Activated gamma-delta T cell (primary cell): ENCODE results near the gene IFI27.

ENCODE experiments used
- DNase-seq: peaks from one replicate; lab custom pipeline; 2025; lab: John Stamatoyannopoulos, UW

IFI27 gene

GRCh38 chr14:94102768-94103482, 7.6 kb upstream of the IFI27 start:
- no peak for DNase-seq

- DNase-seq: no peak
Observed at GRCh38 chr14:94103554-94104150, 6.9 kb upstream of the IFI27 start.

- DNase-seq: no peak
Observed at GRCh38 chr14:94104731-94105130, 5.8 kb upstream of the IFI27 start.

- no peak for DNase-seq
Observed at GRCh38 chr14:94109915-94110250, 653 bp upstream of the IFI27 start.

DNA sequence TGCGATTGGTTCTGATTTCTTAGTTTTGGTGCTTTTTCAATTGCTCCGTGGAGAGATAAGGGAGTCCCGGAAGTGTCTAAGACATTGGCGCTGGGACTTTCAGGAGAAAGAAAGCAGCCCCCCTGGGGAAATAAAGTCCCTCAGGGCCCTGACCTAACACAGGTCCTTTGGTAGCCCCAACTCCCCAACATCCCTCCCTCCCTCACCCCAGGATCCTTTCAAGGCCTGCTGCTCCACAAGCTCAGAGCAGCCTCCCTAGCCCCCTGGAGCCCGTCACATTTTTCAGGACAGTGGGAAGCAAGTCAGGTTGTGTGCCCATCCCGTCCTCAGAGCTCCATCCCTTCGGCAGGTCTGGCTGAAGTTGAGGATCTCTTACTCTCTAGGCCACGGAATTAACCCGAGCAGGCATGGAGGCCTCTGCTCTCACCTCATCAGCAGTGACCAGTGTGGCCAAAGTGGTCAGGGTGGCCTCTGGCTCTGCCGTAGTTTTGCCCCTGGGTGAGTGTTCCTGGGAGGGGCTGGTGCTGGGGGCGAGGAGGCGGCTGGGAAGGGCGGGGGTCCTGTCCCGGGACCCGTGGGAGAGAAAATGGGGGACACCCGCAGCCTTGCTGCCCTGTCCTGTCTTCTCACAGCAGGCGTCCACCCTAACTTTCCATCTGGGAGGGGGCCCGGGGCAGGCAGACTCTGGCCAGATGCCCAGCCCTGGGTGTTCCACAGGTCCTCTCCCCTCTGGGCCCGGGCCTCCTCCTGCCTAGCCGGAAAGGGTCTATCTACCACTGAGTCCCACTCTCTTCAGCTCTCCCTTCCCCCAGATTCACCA, 950 bp downstream of the IFI27 start:
- DNase-seq: no peak

- DNase-seq: no peak
Observed at GRCh38 chr14:94112513-94113063, 2.1 kb downstream of the IFI27 start.

DNA sequence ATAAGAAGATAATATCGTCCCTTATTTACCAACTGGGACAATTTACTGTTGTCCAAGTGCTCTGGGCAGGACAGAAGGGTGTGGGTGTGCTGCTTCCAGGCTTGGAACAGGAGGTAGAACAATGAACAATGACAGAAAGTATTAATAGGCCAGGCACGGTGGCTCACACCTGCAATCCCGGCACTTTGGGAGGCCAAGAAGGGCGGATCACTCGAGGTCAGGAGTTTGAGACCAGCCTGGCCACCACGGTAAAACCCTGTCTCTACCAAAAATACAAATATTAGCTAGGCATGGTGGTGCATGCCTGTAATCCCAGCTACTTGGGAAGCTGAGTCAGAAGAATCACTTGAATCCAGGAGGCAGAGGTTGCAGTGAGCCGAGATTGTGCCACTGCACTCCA, 2.5 kb downstream of the IFI27 start:
- DNase-seq: no peak

DNA sequence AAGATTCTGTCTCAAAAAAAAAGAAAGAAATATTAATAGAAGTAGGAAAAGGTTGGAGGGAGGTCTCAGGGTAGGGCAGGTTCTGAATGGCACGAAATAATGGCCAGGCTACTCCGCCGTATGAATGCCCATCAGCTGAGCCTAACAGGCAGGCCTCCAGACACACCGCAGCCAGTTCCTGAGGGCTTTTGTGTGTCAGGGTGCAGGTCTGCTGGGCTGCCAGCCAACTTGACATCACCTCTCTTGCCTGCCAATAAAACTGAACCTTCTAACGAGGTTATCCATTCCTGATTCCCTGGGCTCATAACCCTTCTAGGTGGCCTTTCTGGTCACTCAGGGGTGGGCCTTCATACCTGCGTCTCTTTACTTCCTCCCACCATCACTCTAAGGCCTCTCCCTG, 3.0 kb downstream of the IFI27 start:
- no peak for DNase-seq

- DNase-seq: no peak
Observed at GRCh38 chr14:94113908-94114588, 3.5 kb downstream of the IFI27 start.

DNA sequence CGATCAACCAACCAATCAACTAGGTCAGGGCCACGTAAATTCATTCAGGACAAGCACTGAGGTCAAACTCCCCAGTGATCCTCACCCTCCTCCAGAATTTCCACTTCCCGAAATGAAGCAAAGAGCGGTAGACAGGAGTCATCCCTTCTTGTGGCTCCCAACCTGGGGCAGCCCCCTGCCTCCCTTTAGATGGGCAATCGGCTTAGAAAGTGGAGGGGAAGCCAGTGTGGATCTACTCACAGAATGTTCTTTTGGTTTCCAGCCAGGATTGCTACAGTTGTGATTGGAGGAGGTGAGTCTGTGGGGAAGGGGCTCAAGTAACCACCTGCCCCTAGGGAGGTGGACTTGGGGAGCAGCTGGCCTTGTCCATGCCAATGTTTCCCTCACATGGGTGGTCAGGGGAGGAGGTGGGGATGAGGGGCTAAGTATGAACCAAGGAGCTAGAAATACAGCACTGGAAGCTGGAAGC, 4.1 kb downstream of the IFI27 start:
- no peak for DNase-seq

- DNase-seq: no peak
Observed at GRCh38 chr14:94115058-94115591, 4.6 kb downstream of the IFI27 start.

DNA sequence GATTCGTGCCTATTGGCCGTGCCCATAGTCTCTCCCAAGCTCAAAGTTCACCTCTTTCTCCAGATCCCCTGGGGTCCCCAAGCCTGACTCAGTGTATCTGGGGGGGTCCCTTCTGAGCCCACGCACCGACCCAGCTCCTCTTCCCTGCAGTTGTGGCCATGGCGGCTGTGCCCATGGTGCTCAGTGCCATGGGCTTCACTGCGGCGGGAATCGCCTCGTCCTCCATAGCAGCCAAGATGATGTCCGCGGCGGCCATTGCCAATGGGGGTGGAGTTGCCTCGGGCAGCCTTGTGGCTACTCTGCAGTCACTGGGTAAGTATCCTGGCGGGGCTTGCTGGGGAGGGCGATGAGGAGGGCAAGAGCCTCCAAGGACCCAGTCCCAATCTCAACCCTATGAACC, 5.1 kb downstream of the IFI27 start:
- no peak for DNase-seq

GRCh38 chr14:94116701-94117100, 6.2 kb downstream of the IFI27 start:
- DNase-seq: no peak

DNA sequence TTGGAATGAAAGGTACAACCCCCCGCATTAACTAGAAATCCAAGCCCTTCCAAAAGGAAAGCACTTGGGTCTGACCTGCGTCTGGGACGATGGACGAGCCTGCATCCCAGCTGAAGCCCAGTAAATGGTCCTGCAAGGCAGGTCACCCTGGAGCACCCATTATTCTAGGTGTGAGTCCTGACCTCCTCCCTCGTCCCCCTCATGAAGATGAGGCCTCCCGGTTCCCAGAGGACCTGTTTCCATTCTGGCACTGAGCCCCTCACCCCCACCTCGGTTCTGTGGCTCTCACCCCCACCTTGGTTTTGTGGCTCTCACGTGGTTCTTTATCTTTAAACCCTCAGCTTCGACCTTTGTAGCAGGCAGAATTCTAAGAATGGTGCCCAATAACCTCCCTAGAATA, 7.3 kb downstream of the IFI27 start:
- no peak for DNase-seq

- DNase-seq: no peak
Observed at GRCh38 chr14:94119071-94119470, 8.5 kb downstream of the IFI27 start.

DNA sequence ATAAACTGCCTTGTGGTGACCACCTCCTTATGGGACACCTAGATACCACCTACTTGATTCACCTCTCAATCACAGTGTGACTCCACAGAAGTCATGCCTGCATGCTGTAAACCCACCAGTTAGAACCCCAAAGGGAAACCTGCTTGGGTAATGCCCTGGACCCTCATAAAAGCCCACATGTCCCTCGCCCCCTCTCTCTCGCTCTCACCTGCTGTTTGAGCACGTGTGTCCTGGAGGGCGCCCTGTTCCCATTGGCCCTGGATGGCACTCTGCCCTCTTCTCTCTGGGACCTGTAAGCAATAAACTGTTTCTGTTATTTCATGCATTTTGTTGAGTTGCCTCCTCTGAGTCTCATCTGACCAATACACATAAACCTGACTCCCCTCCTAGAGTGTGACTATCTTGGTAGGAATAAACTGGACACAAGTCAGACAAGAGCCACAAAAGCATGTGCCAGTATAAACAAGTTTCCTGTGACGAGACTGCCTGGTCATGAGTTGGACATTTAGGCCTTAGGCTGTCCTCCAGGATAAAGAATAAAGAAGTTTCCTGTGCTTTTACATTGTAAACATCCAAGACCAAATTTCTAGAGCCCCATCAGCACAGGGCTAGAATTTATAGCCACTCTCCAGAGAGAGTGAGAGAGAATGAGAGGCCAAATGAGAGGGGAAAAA, 10.3 kb downstream of the IFI27 start:
- no peak for DNase-seq

GRCh38 chr14:94121485-94121884, 10.9 kb downstream of the IFI27 start:
- no peak for DNase-seq

GRCh38 chr14:94122438-94122837, 11.9 kb downstream of the IFI27 start:
- no peak for DNase-seq

GRCh38 chr14:94123296-94123695, 12.8 kb downstream of the IFI27 start:
- DNase-seq: no peak

- DNase-seq: no peak
Observed at GRCh38 chr14:94123868-94124267, 13.3 kb downstream of the IFI27 start.
